Measurements from ENCODE around the gene MAP3K14. TPM values are rescaled to one million over a fixed set of nuclear protein-coding genes. Genes with fewer than 3 reads are reported as not detected.

Gene MAP3K14
- 7.6 and 7.8 TPM in 2 replicates for total RNA-seq (2021)
- long read RNA-seq, full-length matches to known transcripts = 10 of 23 reads
- long read RNA-seq, partial matches to known transcripts = 9 of 23 reads
- long read RNA-seq, other reads (novel, unspliced or antisense) = 4 of 23 reads

- TF ChIP-seq CTCF (conservative IDR thresholded peaks at IDR 0.05) = peak; percentile 22; the same call in 1 of the 3 replicates
Measured at GRCh38 chr17:45316434-45317110, at the start of gene MAP3K14. MAP3K14 (minus strand) TSS chr17:45317020; CDS start chr17:45290745, 26,275 bp downstream.

More at GRCh38 chr17:45316434-45317110, at the start of gene MAP3K14:
- Histone ChIP-seq H3K56ac (ENCODE audit: insufficient read length, low read depth, low read length) (no peak within 1 kb of the TSS), H3K4me2 (ENCODE audit: insufficient read depth, insufficient read length, low read length) (peak within 1 kb of the TSS; percentile 92), H4K20me1 (ENCODE audit: control insufficient read depth, insufficient read depth, insufficient read length) (no peaks in the 10 kb centered on the region), H3K14ac (ENCODE audit: insufficient read depth, low read length) (peak within 1 kb of the TSS; percentile 88), H3K79me2 (ENCODE audit: insufficient read depth, low read length) (peaks cover 7% of the 10 kb centered on the region; the same call in 1 of the 2 replicates), H2BK120ac (ENCODE audit: low read depth, low read length, poor library complexity, severe bottlenecking) (no peak within 1 kb of the TSS), H3K23me2 (ENCODE audit: insufficient read length, low read depth, low read length, poor library complexity, severe bottlenecking) (peaks cover 11% of the 10 kb centered on the region), H3K4ac (ENCODE audit: low read depth, low read length) (no peak within 1 kb of the TSS), H3K79me1 (ENCODE audit: insufficient read depth, low read depth, low read length, poor library complexity, severe bottlenecking) (no peaks in the 10 kb centered on the region), H3K9me3 (ENCODE audit: control insufficient read depth, low read depth, low read length) (no peaks in the 10 kb centered on the region), H3K4me1 (ENCODE audit: insufficient read depth, low read length) (peaks cover 3% of the 10 kb centered on the region; the same call in 1 of the 2 replicates), H3K9ac (ENCODE audit: extremely low read depth, insufficient read length, low read length) (peak within 1 kb of the TSS; percentile 57), H2AFZ (ENCODE audit: low read length) (no peak within 1 kb of the TSS), H4K8ac (replicated peaks; ENCODE audit: insufficient read length, low read depth, low read length) (no peak within 1 kb of the TSS), H3K27ac (ENCODE audit: insufficient read length, low read depth, low read length) (no peak within 1 kb of the TSS), H2AK5ac (ENCODE audit: insufficient read length, low read length) (no peak within 1 kb of the TSS), H2BK5ac (ENCODE audit: insufficient read length, low read length) (no peak within 1 kb of the TSS), H3K18ac (ENCODE audit: insufficient read length, low read depth, low read length) (peak within 1 kb of the TSS; percentile 43), H3T11ph (ENCODE audit: low read length) (no peak within 1 kb of the TSS), H2BK12ac (ENCODE audit: insufficient read length, low read depth, low read length) (no peak within 1 kb of the TSS), H3K23ac (ENCODE audit: insufficient read length, low read depth, low read length) (no peak within 1 kb of the TSS), H3K27me3 (ENCODE audit: insufficient read depth, low read length) (no peaks in the 10 kb centered on the region; the same call in 1 of the 2 replicates), H4K91ac (ENCODE audit: insufficient read length, low read depth, low read length) (no peak within 1 kb of the TSS), H4K5ac (ENCODE audit: insufficient read length, low read depth, low read length) (no peak within 1 kb of the TSS), H2BK20ac (ENCODE audit: low read depth, low read length, poor library complexity, severe bottlenecking) (no peak within 1 kb of the TSS), H2BK15ac (ENCODE audit: low read depth, low read length) (no peak within 1 kb of the TSS)
- DNase-seq = peak; percentile 65
- no CpG with 5 or more reads among the region's 83 CpGs for WGBS (ENCODE audit: extremely low coverage, insufficient read length, low lambda C conversion rate)
- no peaks in the 10 kb centered on the region for H3K36me3 Mint-ChIP-seq (ENCODE audit: insufficient read depth in 1 of 3, low read depth in 3 of 3)
- H3K27me3 Mint-ChIP-seq (ENCODE audit: low read depth) = peaks cover 7% of the 10 kb centered on the region
- peak within 1 kb of the TSS; percentile 94 to 96 (median 96); a peak in 6 of 7 replicates for H3K27ac Mint-ChIP-seq
- peak within 1 kb of the TSS; percentile 84 to 93 for H3K4me3 Mint-ChIP-seq
- no peaks in the 10 kb centered on the region for H3K9me3 Mint-ChIP-seq
- H3K4me1 Mint-ChIP-seq = peaks cover 32 to 33% of the 10 kb centered on the region in 2 experiments
